ENCODE data around the gene ACOX1. TPM values are rescaled to one million over a fixed set of nuclear protein-coding genes. Genes with fewer than 3 reads are reported as not detected.
A peak's percentile ranks its signal among the peaks of the same experiment; 100 is the strongest.

Gene ACOX1
- total and polyA plus RNA-seq, 2 of the 13 experiments (the other 11 are each of a cell fraction or from before 2014, with no cell fraction given), result 86.4 to 120 TPM

DNA sequence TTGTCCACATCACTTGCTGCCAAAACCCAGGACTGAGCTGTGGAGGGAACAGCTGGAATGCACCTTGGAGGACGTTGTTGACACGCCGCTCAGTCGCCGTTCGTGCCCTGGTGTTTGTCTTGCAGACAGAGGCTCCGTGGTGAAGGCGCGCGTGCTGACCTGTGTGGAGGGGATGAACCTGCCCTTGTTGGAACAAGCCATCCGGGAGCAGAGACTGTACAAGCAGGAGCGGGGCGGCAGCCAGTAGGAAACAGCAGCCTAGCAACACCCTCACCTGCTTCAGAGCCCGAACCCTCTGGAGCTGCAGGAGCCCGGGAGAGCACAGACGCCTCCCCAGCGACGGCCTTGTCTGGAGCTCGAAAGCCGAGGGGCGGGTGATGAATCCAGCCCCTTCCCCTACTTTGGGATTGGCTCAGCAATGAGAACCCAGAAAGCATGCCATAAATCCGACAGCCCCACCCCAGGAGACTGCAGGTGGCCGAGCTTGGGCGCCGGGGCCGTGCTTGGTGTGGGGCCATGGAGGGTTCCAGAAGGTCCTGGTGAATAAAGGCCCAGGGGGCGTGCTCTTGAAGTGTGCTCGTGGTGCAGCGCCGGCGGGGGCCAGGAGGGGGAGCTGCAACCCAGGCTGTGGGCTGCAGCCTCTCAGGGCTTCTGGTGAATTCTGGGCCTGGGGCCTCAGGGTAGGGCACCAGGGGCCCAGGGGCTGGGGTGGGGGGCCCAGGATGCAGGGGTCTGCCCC, 21.2 kb upstream of the ACOX1 start (continued):
- TF ChIP-seq ZNF878 (CRISPR knock-in tag; IDR thresholded peaks at IDR 0.05), result peak; percentile 27; the same call in 1 of the 2 replicates
- TF ChIP-seq ZNF558 (CRISPR knock-in tag; IDR thresholded peaks at IDR 0.05; ENCODE audit: borderline replicate concordance), result no peak
- TF ChIP-seq HNRNPK (IDR thresholded peaks at IDR 0.05; ENCODE audit: low read depth, low read length, poor library complexity, severe bottlenecking), result no peak
- peak; percentile 43; the same call in 1 of the 2 replicates for TF ChIP-seq ZNF235 (CRISPR knock-in tag; IDR thresholded peaks at IDR 0.05; ENCODE audit: borderline replicate concordance)
- no peak for TF ChIP-seq ZNF704 (CRISPR knock-in tag; IDR thresholded peaks at IDR 0.05; ENCODE audit: borderline replicate concordance)
- TF ChIP-seq ZSCAN12 (CRISPR knock-in tag; IDR thresholded peaks at IDR 0.05), result 0 out of 2 replicates have a peak, but pooled peaks have one; percentile 80
- TF ChIP-seq PCBP2 (optimal IDR thresholded peaks at IDR 0.05; ENCODE audit: low read depth, low read length, poor library complexity, severe bottlenecking), result no peak
- 0 out of 2 replicates have a peak, but pooled peaks have one; percentile 15 for TF ChIP-seq RBFOX2 (IDR thresholded peaks at IDR 0.05; ENCODE audit: low read depth, low read length)
- no peak for TF ChIP-seq HES4 (CRISPR knock-in tag; IDR thresholded peaks at IDR 0.05; ENCODE audit: borderline replicate concordance)
- TF ChIP-seq, protein P1, sequence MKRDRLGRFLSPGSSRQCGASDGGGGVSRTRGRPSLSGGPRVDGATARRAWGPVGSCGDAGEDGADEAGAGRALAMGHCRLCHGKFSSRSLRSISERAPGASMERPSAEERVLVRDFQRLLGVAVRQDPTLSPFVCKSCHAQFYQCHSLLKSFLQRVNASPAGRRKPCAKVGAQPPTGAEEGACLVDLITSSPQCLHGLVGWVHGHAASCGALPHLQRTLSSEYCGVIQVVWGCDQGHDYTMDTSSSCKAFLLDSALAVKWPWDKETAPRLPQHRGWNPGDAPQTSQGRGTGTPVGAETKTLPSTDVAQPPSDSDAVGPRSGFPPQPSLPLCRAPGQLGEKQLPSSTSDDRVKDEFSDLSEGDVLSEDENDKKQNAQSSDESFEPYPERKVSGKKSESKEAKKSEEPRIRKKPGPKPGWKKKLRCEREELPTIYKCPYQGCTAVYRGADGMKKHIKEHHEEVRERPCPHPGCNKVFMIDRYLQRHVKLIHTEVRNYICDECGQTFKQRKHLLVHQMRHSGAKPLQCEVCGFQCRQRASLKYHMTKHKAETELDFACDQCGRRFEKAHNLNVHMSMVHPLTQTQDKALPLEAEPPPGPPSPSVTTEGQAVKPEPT (CRISPR knock-in tag; IDR thresholded peaks at IDR 0.05; ENCODE audit: low read depth), result no peak; the same call in 1 of the 2 replicates
- peak; percentile 60; the same call in 1 of the 2 replicates for TF ChIP-seq FOXO1 (CRISPR knock-in tag; IDR thresholded peaks at IDR 0.05)
- no peak for TF ChIP-seq TGIF2 (CRISPR knock-in tag; IDR thresholded peaks at IDR 0.05)
- TF ChIP-seq DPF2 (CRISPR knock-in tag; IDR thresholded peaks at IDR 0.05; ENCODE audit: borderline replicate concordance, low read depth), result peak; percentile 39; the same call in 1 of the 2 replicates
- TF ChIP-seq KMT2A (CRISPR knock-in tag; IDR thresholded peaks at IDR 0.05), result no peak; the same call in 1 of the 2 replicates
- no peak for TF ChIP-seq NFE2L2 (IDR thresholded peaks at IDR 0.05; ENCODE audit: low read length)
- no peak for TF ChIP-seq SSRP1 (CRISPR knock-in tag; IDR thresholded peaks at IDR 0.05)
- TF ChIP-seq, protein P2, sequence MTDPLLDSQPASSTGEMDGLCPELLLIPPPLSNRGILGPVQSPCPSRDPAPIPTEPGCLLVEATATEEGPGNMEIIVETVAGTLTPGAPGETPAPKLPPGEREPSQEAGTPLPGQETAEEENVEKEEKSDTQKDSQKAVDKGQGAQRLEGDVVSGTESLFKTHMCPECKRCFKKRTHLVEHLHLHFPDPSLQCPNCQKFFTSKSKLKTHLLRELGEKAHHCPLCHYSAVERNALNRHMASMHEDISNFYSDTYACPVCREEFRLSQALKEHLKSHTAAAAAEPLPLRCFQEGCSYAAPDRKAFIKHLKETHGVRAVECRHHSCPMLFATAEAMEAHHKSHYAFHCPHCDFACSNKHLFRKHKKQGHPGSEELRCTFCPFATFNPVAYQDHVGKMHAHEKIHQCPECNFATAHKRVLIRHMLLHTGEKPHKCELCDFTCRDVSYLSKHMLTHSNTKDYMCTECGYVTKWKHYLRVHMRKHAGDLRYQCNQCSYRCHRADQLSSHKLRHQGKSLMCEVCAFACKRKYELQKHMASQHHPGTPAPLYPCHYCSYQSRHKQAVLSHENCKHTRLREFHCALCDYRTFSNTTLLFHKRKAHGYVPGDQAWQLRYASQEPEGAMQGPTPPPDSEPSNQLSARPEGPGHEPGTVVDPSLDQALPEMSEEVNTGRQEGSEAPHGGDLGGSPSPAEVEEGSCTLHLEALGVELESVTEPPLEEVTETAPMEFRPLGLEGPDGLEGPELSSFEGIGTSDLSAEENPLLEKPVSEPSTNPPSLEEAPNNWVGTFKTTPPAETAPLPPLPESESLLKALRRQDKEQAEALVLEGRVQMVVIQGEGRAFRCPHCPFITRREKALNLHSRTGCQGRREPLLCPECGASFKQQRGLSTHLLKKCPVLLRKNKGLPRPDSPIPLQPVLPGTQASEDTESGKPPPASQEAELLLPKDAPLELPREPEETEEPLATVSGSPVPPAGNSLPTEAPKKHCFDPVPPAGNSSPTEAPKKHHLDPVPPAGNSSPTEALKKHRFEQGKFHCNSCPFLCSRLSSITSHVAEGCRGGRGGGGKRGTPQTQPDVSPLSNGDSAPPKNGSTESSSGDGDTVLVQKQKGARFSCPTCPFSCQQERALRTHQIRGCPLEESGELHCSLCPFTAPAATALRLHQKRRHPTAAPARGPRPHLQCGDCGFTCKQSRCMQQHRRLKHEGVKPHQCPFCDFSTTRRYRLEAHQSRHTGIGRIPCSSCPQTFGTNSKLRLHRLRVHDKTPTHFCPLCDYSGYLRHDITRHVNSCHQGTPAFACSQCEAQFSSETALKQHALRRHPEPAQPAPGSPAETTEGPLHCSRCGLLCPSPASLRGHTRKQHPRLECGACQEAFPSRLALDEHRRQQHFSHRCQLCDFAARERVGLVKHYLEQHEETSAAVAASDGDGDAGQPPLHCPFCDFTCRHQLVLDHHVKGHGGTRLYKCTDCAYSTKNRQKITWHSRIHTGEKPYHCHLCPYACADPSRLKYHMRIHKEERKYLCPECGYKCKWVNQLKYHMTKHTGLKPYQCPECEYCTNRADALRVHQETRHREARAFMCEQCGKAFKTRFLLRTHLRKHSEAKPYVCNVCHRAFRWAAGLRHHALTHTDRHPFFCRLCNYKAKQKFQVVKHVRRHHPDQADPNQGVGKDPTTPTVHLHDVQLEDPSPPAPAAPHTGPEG (CRISPR knock-in tag; IDR thresholded peaks at IDR 0.05), result no peak
- TF ChIP-seq NFATC3 (CRISPR knock-in tag; IDR thresholded peaks at IDR 0.05), result 0 out of 2 replicates have a peak, but pooled peaks have one; percentile 37
- TF ChIP-seq, protein P3, sequence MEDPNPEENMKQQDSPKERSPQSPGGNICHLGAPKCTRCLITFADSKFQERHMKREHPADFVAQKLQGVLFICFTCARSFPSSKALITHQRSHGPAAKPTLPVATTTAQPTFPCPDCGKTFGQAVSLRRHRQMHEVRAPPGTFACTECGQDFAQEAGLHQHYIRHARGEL (CRISPR knock-in tag; IDR thresholded peaks at IDR 0.05), result no peak
- no peak for TF ChIP-seq ZNF782 (CRISPR knock-in tag; IDR thresholded peaks at IDR 0.05; ENCODE audit: borderline replicate concordance)
